SU-DHL-6 (cell line): ENCODE results near the gene FUT9.

Experiments
- EZH2phosphoT487 ChIP-seq: fragments of 200-600 bp; sonication (generic), shearing (Covaris generic); conservative IDR thresholded peaks from 2 replicates; pipeline ENCODE4 v1.6.1; 2018; ENCODE audit warnings: mild to moderate bottlenecking, antibody characterized with exemption, low read length, moderate library complexity, mixed read lengths
- TF ChIP-seq, protein P1 (sequence below): fragments of 200-600 bp; sonication (generic); IDR thresholded peaks from one replicate; pipeline ENCODE4 v1.5.1; 2017; ENCODE audit warnings: antibody characterized with exemption, mild to moderate bottlenecking, low read length, moderate library complexity; ENCODE audit not compliant: insufficient read depth, poor library complexity, severe bottlenecking

DNA sequence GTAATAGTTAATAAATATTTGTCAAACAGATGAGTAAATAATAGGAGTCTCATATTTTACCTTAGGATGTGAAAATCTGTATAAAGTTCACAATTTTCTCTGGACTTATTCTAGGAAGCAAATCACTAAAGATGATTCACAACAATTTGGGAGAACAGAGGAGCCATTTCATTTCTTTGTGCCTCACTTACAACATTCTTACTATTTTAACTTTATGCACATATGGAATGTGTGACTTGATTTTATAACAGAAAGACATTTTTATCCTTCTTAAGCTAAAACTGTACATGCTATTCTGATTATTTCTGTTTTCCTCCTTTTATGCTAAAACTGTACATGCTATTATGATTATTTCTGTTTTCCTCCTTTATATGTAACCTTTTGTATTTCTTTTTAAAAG, 83.3 kb downstream of the FUT9 start:
- TF ChIP-seq, protein P1, sequence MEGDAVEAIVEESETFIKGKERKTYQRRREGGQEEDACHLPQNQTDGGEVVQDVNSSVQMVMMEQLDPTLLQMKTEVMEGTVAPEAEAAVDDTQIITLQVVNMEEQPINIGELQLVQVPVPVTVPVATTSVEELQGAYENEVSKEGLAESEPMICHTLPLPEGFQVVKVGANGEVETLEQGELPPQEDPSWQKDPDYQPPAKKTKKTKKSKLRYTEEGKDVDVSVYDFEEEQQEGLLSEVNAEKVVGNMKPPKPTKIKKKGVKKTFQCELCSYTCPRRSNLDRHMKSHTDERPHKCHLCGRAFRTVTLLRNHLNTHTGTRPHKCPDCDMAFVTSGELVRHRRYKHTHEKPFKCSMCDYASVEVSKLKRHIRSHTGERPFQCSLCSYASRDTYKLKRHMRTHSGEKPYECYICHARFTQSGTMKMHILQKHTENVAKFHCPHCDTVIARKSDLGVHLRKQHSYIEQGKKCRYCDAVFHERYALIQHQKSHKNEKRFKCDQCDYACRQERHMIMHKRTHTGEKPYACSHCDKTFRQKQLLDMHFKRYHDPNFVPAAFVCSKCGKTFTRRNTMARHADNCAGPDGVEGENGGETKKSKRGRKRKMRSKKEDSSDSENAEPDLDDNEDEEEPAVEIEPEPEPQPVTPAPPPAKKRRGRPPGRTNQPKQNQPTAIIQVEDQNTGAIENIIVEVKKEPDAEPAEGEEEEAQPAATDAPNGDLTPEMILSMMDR, result no peak
- no peak for TF ChIP-seq EZH2phosphoT487
